Activated gamma-delta T cell treated with Interleukin-2 at 50 U/mL for 16 hours (primary cell): ENCODE measurements around the gene CRTC1.
A peak's percentile ranks its signal among the peaks of the same experiment; 100 is the strongest.

Experiments
- DNase-seq: peaks from one replicate; pipeline ENCODE4 v3.0.0-alpha.2; 2020

The CRTC1 gene, protein sequence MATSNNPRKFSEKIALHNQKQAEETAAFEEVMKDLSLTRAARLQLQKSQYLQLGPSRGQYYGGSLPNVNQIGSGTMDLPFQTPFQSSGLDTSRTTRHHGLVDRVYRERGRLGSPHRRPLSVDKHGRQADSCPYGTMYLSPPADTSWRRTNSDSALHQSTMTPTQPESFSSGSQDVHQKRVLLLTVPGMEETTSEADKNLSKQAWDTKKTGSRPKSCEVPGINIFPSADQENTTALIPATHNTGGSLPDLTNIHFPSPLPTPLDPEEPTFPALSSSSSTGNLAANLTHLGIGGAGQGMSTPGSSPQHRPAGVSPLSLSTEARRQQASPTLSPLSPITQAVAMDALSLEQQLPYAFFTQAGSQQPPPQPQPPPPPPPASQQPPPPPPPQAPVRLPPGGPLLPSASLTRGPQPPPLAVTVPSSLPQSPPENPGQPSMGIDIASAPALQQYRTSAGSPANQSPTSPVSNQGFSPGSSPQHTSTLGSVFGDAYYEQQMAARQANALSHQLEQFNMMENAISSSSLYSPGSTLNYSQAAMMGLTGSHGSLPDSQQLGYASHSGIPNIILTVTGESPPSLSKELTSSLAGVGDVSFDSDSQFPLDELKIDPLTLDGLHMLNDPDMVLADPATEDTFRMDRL

GRCh38 chr19:18683109-18683957, at the start of gene CRTC1:
TSS of gene CRTC1 (plus strand) at chr19:18683680. CDS start at chr19:18683703, 23 bp downstream.
- peak; percentile 94 for DNase-seq

DNA sequence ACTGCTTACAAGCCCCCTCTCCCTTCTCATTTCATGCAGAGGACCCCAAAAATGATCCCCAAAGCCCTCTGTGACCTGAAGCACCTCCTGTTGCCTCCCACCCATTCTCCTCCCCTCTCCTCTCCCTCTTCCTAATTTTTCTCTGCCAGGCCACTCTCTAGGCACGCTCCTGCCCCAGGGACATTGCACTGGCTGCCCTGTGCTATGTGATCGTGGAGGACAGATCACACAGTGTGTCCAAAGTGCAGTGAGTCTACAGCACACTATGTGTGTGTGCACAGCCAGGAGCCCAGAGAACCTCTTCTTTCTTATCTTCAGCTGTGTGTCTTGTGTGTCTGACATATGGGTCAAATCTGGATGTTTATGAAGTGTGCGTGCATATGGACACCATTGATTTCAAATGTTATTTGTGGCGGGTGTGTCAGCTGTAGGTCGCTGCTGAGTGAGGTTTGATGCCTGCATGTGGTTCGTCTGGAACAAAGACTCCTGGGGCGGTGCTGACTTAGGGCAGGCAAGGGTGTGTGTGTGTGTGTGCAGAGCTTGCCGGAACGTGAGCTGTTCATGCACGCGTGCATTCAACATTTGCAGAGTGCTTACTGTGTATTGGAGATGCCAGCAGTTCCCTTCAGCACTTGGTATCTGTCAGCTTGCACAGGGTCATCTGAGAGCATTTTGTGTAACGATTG, 48.7 kb upstream of the CRTC1 start:
- no peak for DNase-seq

DNA sequence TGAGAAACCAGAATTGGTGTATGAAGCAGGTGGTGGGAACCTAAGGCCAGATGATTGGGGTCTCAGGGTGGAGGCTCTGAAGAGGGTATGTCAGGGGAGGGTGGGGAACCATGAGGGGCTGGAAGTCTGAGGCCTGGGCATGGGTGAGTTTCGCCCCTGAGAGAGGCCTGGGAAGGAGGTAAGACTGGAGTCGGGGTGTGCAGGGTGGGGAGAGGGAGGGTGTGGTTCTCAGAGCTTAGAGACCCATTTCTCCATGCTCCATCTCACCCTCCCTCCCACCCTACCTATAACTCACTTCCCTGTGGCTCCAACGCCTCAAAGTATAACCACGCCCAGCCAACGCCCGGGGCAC, 47.7 kb upstream of the CRTC1 start:
- DNase-seq = no peak

GRCh38 chr19:18636183-18636968, 47.1 kb upstream of the CRTC1 start:
- DNase-seq = peak; percentile 99

- no peak for DNase-seq
These were observed 46.4 kb upstream of the CRTC1 start, which contains the start of gene KLHL26 for GRCh38 chr19:18636969-18637629. TSS of gene KLHL26 (plus strand) at chr19:18637028. CDS start at chr19:18637055, 27 bp downstream.

DNA sequence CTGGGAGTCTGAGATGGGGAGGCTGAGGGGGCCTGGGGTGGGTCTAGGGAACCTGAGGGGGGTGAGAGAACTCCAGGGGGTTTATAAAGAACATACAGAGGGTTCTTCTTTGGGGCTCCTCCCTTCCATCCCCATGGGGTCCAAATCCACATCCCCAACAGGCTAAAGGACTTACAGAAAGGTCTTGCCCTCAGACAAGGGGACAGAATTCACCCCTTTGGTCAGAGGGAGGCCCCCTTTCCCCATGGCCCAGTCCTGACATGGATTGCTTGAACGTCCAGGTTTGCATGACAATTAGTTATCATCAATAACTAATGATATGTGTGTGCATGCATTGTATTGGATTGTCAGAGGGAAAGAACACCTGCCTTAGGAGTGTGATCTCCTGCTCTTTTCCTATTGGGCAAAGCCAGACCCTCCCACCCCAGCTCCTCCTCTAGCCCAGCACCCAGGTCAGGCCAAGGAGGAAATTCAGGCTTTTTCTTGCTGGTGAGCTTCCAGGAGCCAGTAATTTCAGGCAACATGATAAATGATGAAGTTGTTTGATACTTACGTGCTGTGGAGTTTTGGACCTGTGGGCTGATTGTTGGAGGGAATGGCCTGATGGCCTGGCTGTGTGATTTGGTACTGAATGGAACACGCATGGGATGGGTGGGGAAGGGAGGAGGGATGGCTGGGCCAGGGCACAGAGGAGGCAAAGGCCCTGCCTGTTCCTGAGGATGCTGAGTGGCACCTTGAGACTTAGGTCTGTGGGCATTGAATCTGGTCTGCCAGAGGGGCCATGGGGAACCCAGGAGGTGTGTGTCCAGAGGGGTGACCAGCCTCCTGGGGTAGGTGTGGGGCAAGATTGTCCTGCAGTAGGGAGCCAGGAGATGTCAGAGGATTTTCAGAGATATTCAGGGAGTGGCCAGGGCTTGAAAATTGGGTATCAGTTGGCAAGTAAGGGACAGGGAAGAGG, 45.5 kb upstream of the CRTC1 start:
- DNase-seq = no peak

- DNase-seq = no peak
These were observed 43.7 kb upstream of the CRTC1 start for GRCh38 chr19:18639706-18640243.

DNA sequence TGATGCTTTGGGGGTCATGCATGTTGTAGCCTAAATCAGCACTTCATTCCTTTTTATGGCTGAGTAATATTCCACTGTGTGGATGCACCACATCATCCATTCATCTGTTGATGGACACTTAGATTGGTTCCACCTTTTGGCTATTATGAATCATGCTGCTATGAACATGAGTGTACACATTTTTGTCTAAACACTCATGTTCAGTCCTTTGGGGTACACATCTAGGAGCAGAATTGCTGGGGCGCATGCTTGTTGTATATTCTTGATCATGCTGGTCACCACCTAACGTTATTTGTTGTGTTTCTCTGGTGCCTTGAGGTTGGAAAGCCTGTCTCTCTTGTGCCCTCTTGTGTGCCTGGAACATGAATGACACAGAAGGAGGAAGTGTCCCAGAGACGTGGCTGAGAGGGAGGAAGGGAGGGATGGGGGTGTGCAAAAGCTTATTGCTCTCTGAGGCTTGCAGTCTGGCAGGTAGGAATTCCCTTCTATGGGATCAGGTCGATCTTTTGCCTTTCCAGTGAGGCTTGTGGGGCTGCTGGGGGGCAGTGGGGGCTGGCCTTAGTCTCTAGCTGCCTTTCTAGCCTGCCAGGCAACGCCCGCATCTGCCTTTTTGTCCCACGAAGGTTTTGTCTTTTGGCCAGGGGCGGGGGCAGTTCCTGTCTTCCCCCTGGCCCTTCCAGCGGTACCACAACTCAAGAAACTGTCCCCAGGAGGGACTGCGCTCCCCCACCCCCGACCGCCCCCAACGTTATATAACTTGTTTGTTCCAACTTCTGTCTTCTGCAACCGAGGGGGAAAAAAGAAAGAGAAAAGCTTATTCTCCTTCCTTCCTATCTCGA, 39.1 kb upstream of the CRTC1 start:
- DNase-seq = no peak

- no peak for DNase-seq
These were observed 38.4 kb upstream of the CRTC1 start for GRCh38 chr19:18645035-18645511.

DNA sequence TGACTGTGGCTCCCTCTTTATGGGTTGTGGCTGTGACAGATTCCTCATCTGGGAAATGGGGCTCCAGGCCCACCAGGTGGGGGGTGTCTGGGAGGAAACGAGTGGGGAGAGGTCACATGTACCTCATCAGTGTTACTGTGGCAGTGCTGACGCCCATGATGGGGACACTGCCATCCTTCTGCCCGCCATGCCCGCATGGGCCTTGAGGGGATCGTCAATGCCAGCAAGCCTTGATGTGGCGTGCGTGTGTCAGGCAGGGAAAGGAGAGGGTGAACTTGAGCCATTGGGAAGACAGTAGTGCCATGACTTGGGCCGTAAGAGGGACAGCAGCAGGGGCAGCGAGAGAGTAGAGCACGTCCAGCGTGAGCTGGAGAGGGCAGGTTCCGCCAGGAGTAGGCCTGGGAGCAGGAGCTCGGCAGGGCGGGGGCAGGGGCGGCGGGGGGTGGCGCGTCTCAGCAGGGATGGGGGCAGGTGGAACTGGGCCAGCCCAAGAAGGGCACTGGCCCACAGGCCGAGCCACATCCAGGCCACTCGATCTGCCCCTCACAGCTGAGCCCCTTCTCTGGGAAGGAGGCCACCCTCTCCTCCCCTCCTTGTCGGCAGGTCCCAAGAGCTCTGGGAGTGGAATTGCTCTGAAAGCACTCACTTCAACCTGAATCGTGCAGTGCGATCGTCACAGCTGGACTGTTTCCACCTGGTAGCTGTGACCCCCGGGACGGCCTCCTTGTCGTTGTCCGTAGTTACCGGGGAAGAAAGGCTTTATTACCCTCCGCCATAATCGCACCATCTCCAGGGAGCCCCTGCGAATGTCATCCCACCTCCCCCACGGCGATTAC, 36.7 kb upstream of the CRTC1 start:
- no peak for DNase-seq

DNA sequence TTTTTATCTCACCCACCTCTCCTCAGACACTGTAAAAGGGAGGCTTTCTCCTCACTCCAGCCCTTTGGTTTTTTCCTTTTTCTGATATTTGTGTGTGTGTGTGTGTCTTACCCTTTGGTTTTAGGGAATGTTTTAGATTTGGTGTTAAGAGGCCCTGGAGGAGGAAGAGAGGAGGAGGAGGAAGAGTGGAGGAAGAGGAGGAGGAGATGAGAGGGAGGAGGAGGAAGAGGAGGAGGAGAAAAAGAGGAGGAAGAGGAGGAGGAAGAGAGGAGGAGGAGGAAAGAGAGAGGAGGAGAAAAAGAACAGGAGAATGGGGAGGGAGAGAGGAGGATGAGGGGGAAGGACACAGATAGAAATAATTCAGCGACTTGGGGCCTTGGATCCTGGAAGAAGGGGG, 36.1 kb upstream of the CRTC1 start:
- DNase-seq = no peak

- DNase-seq = no peak
These were observed 35.7 kb upstream of the CRTC1 start for GRCh38 chr19:18647807-18648206.

DNA sequence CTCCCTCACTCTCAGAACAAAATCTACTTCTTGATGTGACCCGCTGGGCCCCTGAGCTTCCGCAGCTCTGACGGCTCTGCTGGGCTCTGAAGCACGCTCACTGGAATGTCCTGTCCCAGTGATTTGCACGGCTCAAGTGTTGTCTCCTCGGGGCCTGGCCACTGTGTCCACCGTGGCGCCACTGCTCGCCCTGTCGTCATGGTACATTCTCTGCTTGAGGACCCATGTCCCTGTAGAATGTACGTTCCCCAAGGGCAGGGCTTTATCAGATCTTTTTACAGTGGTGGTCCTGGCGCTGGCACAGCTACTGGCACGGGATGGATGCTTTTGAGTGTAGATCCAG, 34.5 kb upstream of the CRTC1 start:
- DNase-seq = no peak

GRCh38 chr19:18649371-18650020, 34.0 kb upstream of the CRTC1 start:
- no peak for DNase-seq

DNA sequence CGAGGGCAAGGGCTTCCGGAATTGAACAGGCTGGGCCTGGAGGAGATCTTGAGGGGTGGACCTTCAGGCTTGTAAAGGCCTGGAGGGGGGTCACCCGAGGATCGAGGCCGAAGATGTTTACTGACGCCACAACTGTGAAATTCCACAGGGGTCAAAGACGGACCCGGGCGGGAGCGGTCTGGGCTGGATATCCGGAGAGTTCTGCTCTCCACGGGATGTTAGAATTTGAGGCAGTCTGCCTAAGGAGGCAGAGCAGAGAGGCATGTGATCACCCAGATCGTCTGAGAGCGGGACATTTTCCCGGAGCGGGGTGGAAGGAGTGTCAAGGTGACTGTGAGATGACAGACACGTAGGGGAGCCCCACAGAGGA, 33.5 kb upstream of the CRTC1 start:
- no peak for DNase-seq

GRCh38 chr19:18650468-18651041, 32.9 kb upstream of the CRTC1 start:
- DNase-seq = no peak

- DNase-seq = no peak
These were observed 32.2 kb upstream of the CRTC1 start for GRCh38 chr19:18651300-18651699.
